HL-60 (cell line): ENCODE results near the gene DOCK10.

Experiments used
- GABPA ChIP-seq: IDR thresholded peaks from 2 replicates; pipeline ENCODE4 v1.6.1; 2012; ENCODE audit warnings: low read depth
- POLR2AphosphoS5 ChIP-seq: IDR thresholded peaks from 2 replicates; pipeline ENCODE4 v1.6.1; 2012; ENCODE audit warnings: low read depth
- SPI1 ChIP-seq: IDR thresholded peaks from 2 replicates; pipeline ENCODE4 v1.6.1; 2012; ENCODE audit warnings: low read depth, mild to moderate bottlenecking, borderline replicate concordance
- TF ChIP-seq, protein P1 (sequence below): IDR thresholded peaks from one replicate; pipeline ENCODE4 v1.5.1; 2011; ENCODE audit warnings: low read length, control low read depth, inconsistent platforms; ENCODE audit not compliant: insufficient read depth
- TF ChIP-seq, protein P2 (sequence below): IDR thresholded peaks from 2 replicates; pipeline ENCODE4 v1.6.1; 2012; ENCODE audit warnings: low read depth; ENCODE audit not compliant: insufficient replicate concordance

DNA sequence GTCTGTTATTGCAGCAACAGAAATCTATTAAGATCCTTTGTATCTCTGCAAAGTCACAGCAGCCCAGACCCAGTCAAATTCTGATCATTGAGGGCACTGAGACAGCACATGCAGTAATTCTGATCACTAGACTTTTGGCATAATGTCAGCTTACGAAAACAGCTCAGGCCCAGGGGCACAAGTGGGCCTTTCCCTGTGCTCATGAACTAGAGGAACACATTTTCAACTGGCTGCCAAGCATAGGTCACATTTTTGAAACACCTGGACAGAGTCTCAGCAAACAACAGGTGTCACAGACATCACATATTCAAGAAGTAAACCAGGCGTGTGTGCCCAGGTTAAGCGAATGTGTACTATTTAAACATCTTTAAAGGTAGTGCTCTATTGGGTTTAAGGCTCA lies 13.7 kb downstream of the DOCK10 start:
- TF ChIP-seq, protein P1, sequence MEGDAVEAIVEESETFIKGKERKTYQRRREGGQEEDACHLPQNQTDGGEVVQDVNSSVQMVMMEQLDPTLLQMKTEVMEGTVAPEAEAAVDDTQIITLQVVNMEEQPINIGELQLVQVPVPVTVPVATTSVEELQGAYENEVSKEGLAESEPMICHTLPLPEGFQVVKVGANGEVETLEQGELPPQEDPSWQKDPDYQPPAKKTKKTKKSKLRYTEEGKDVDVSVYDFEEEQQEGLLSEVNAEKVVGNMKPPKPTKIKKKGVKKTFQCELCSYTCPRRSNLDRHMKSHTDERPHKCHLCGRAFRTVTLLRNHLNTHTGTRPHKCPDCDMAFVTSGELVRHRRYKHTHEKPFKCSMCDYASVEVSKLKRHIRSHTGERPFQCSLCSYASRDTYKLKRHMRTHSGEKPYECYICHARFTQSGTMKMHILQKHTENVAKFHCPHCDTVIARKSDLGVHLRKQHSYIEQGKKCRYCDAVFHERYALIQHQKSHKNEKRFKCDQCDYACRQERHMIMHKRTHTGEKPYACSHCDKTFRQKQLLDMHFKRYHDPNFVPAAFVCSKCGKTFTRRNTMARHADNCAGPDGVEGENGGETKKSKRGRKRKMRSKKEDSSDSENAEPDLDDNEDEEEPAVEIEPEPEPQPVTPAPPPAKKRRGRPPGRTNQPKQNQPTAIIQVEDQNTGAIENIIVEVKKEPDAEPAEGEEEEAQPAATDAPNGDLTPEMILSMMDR: no peak
- TF ChIP-seq POLR2AphosphoS5: no peak
- TF ChIP-seq SPI1: no peak
- TF ChIP-seq, protein P2, sequence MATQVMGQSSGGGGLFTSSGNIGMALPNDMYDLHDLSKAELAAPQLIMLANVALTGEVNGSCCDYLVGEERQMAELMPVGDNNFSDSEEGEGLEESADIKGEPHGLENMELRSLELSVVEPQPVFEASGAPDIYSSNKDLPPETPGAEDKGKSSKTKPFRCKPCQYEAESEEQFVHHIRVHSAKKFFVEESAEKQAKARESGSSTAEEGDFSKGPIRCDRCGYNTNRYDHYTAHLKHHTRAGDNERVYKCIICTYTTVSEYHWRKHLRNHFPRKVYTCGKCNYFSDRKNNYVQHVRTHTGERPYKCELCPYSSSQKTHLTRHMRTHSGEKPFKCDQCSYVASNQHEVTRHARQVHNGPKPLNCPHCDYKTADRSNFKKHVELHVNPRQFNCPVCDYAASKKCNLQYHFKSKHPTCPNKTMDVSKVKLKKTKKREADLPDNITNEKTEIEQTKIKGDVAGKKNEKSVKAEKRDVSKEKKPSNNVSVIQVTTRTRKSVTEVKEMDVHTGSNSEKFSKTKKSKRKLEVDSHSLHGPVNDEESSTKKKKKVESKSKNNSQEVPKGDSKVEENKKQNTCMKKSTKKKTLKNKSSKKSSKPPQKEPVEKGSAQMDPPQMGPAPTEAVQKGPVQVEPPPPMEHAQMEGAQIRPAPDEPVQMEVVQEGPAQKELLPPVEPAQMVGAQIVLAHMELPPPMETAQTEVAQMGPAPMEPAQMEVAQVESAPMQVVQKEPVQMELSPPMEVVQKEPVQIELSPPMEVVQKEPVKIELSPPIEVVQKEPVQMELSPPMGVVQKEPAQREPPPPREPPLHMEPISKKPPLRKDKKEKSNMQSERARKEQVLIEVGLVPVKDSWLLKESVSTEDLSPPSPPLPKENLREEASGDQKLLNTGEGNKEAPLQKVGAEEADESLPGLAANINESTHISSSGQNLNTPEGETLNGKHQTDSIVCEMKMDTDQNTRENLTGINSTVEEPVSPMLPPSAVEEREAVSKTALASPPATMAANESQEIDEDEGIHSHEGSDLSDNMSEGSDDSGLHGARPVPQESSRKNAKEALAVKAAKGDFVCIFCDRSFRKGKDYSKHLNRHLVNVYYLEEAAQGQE: no peak
- no peak for TF ChIP-seq GABPA
